ENCODE data around the gene PPM1F.

DNA sequence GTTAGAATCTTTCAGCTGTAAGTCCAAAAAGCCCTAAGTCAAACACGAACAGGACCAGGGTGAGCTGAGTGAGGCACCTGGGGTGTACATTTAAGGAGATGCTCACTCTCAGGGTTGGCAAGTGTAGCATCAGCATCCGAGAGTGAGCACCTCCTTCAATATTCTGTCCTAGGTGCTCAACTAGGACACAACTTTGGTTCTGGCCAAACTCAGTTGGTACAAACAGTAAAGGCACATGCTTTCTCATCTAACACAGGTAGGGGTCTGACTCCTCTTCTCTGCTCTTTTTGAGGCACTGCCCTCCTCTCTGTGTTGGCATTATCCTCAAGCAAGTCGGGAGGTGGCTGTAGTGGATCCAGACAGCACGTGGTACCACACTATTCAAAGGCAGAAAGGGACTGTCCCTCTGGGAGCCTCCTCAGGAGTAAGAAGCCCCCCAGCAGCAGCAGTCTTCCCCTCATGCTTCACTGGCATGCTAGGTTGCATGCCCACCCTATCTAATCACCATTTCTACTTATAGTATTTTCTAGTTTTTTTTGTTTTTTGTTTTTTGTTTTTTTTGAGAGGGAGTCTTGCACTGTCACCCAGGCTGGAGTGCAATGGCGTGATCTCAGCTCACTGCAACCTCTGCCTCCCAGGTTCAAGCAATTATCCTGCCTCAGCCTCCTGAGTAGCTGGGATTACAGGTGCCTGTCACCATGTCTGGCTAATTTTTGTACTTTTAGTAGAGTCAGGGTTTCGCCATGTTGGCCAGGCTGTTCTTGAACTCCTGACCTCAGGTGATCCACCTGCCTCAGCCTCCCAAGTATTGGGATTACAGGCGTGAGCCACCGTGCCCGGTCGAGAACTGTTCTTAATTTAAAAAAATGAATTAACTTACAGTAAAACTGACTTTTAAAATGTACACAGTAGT lies 70.6 kb downstream of the PPM1F start:
- TF ChIP-seq, protein P1, sequence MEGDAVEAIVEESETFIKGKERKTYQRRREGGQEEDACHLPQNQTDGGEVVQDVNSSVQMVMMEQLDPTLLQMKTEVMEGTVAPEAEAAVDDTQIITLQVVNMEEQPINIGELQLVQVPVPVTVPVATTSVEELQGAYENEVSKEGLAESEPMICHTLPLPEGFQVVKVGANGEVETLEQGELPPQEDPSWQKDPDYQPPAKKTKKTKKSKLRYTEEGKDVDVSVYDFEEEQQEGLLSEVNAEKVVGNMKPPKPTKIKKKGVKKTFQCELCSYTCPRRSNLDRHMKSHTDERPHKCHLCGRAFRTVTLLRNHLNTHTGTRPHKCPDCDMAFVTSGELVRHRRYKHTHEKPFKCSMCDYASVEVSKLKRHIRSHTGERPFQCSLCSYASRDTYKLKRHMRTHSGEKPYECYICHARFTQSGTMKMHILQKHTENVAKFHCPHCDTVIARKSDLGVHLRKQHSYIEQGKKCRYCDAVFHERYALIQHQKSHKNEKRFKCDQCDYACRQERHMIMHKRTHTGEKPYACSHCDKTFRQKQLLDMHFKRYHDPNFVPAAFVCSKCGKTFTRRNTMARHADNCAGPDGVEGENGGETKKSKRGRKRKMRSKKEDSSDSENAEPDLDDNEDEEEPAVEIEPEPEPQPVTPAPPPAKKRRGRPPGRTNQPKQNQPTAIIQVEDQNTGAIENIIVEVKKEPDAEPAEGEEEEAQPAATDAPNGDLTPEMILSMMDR (conservative IDR thresholded peaks at IDR 0.05 in 1 of 2, IDR thresholded peaks at IDR 0.05 in 1 of 2; ENCODE audit: low read depth in 1 of 2, low read length in 2 of 2): no peak
- no peak for TF ChIP-seq EZH2 (IDR thresholded peaks at IDR 0.05; ENCODE audit: low read length, missing control alignments)
